SK-N-SH (cell line): ENCODE results near the gene HPS5. TPM values are rescaled to one million over a fixed set of nuclear protein-coding genes. Genes with fewer than 3 reads are reported as not detected.

ENCODE experiments used
- CTCF ChIA-PET: fragments of 300-600, 350-600 bp; formaldehyde crosslinking; extraction: SDS; loops from one replicate; lab custom pipeline; 2021; lab: Yijun Ruan, JAX
- POLR2A ChIA-PET: fragments of 350-600 bp; sonication (Branson Sonifier 250); formaldehyde crosslinking; extraction: SDS; loops from one replicate; lab custom pipeline; 2020; ENCODE audit warnings: antibody characterized with exemption, inconsistent platforms; lab: Yijun Ruan, JAX
- DNase-seq: peaks from one replicate; pipeline ENCODE4 v3.0.0; 2012
- H2AFZ ChIP-seq: fragments of 200-600 bp; sonication (generic); 2 replicates; pipeline ENCODE4 v1.8.1; 2016; ENCODE audit warnings: antibody characterized with exemption, mild to moderate bottlenecking, low read depth
- H3F3A ChIP-seq: fragments of 200-600 bp; sonication (generic); replicated peaks from 2 replicates; pipeline ENCODE3; 2016; ENCODE audit warnings: antibody characterized with exemption, mild to moderate bottlenecking; ENCODE audit not compliant: insufficient read depth
- H3K27ac ChIP-seq, 2 experiments: fragments of 200-500 bp in 1 of 2; fragments of 200-600 bp in 1 of 2; sonication (Bioruptor generic) in 1 of 2; sonication (generic), shearing (Covaris generic) in 1 of 2; 2 replicates each; pipeline versions ENCODE4 v1.5.1 to v1.6.1; 2014 to 2016; ENCODE audit warnings: low read depth in 2 of 2, inconsistent platforms in 1 of 2, low read length in 1 of 2, mild to moderate bottlenecking in 1 of 2, mixed read lengths in 1 of 2
- H3K27me3 ChIP-seq: fragments of 200-600 bp; sonication (generic), shearing (Covaris generic); 2 replicates; pipeline ENCODE4 v1.6.1; 2016; ENCODE audit warnings: mixed run types; ENCODE audit not compliant: insufficient read depth
- H3K36me3 ChIP-seq, 2 experiments: fragments of 200-500 bp in 1 of 2; fragments of 200-600 bp in 1 of 2; sonication (Bioruptor generic) in 1 of 2; sonication (generic) in 1 of 2; replicated peaks in 1 of 2; 2 replicates each; pipeline versions ENCODE3 to v1.5.1; 2014 to 2016; ENCODE audit warnings: low read length in 1 of 2, mild to moderate bottlenecking in 1 of 2; ENCODE audit not compliant: insufficient read depth in 2 of 2, control insufficient read depth in 1 of 2
- H3K4me1 ChIP-seq, 2 experiments: fragments of 200-500 bp in 1 of 2; fragments of 200-600 bp in 1 of 2; sonication (Bioruptor generic) in 1 of 2; sonication (generic), shearing (Covaris generic) in 1 of 2; 2 replicates each; pipeline versions ENCODE4 v1.5.1 to v1.6.1; 2014 to 2016; ENCODE audit warnings: low read depth in 1 of 2, low read length in 1 of 2, mixed run types in 1 of 2; ENCODE audit not compliant: insufficient read depth in 2 of 2, control insufficient read depth in 1 of 2
- H3K4me2 ChIP-seq: fragments of 200-600 bp; sonication (generic), shearing (Covaris generic); 2 replicates; pipeline ENCODE4 v1.6.1; 2017; ENCODE audit warnings: mixed run types
- H3K4me3 ChIP-seq, 2 experiments: fragments of 200-500 bp in 1 of 2; fragments of 200-600 bp in 1 of 2; sonication (Bioruptor generic) in 1 of 2; sonication (generic), shearing (Covaris generic) in 1 of 2; 2 replicates each; pipeline versions ENCODE4 v1.5.1 to v1.8.1; 2014 to 2016; ENCODE audit warnings: low read depth in 2 of 2, inconsistent platforms in 1 of 2, low read length in 1 of 2, mild to moderate bottlenecking in 1 of 2, mixed read lengths in 1 of 2, moderate library complexity in 1 of 2
- H3K79me2 ChIP-seq: fragments of 200-600 bp; sonication (generic); 2 replicates; pipeline ENCODE4 v1.8.1; 2017; ENCODE audit warnings: mild to moderate bottlenecking; ENCODE audit not compliant: insufficient read depth
- H3K9ac ChIP-seq: fragments of 200-600 bp; sonication (generic); 2 replicates; pipeline ENCODE4 v1.6.1; 2017; ENCODE audit warnings: mixed run types
- H3K9me2 ChIP-seq: fragments of 200-600 bp; sonication (generic); 2 replicates; pipeline ENCODE4 v1.6.1; 2017; ENCODE audit warnings: mixed run types
- H3K9me3 ChIP-seq: fragments of 200-600 bp; sonication (generic); 2 replicates; pipeline ENCODE4 v1.6.1; 2017; ENCODE audit warnings: mixed run types, mild to moderate bottlenecking, moderate library complexity
- H4K20me1 ChIP-seq: fragments of 200-600 bp; sonication (generic); 2 replicates; pipeline ENCODE4 v1.6.1; 2017; ENCODE audit warnings: mild to moderate bottlenecking, mixed run types; ENCODE audit not compliant: insufficient read depth
- CHD2 ChIP-seq: fragments of 150-350 bp; IDR thresholded peaks from 2 replicates; pipeline ENCODE4 v1.6.1; 2018; ENCODE audit warnings: low read length; ENCODE audit not compliant: partially characterized antibody
- ELF1 ChIP-seq: IDR thresholded peaks from 2 replicates; pipeline ENCODE4 v1.4.0; 2012
- FOSL2 ChIP-seq: IDR thresholded peaks from 2 replicates; pipeline ENCODE4 v1.4.0; 2012; ENCODE audit warnings: low read depth, mild to moderate bottlenecking, moderate library complexity, borderline replicate concordance
- JUND ChIP-seq: IDR thresholded peaks from 2 replicates; pipeline ENCODE4 v1.4.0; 2012
- MEF2A ChIP-seq: IDR thresholded peaks from 2 replicates; pipeline ENCODE4 v1.4.0; 2012; ENCODE audit warnings: low read depth, borderline replicate concordance
- NFIC ChIP-seq: IDR thresholded peaks from 2 replicates; pipeline ENCODE4 v1.4.0; 2012; ENCODE audit warnings: borderline replicate concordance
- RCOR1 ChIP-seq: fragments of 150-350 bp; IDR thresholded peaks from 2 replicates; pipeline ENCODE4 v1.6.1; 2017; ENCODE audit warnings: antibody characterized with exemption, low read length
- RXRA ChIP-seq: IDR thresholded peaks from 2 replicates; pipeline ENCODE4 v1.4.0; 2012; ENCODE audit warnings: low read depth, mild to moderate bottlenecking, borderline replicate concordance
- SIN3A ChIP-seq: IDR thresholded peaks from 2 replicates; pipeline ENCODE4 v1.6.1; 2012; ENCODE audit warnings: low read depth, mild to moderate bottlenecking, low read length, moderate library complexity, borderline replicate concordance
- TAF1 ChIP-seq: IDR thresholded peaks from 2 replicates; pipeline ENCODE4 v1.6.1; 2012; ENCODE audit warnings: low read depth, mild to moderate bottlenecking, low read length, moderate library complexity, borderline replicate concordance
- TCF12 ChIP-seq: IDR thresholded peaks from 2 replicates; pipeline ENCODE4 v1.4.0; 2012
- WGBS: methylation state at CpG from one replicate; pipeline ENCODE4 v1.1.6; 2017; ENCODE audit warnings: low lambda C conversion rate; 5-methylcytosine and 5-hydroxymethylcytosine counted together
- polyA plus RNA-seq, 3 experiments: library from polyadenylated mRNA; depleted of rRNA; stranded (reverse); fragments of >200 nt; gene quantifications; 2 replicates each; pipeline ENCODE4 v1.2.3, GENCODE V29; 2012
- TF ChIP-seq, protein P1 (sequence below): IDR thresholded peaks from 2 replicates; pipeline ENCODE4 v1.4.0; 2012; ENCODE audit warnings: low read depth, borderline replicate concordance
- TF ChIP-seq, protein P2 (sequence below): IDR thresholded peaks from 2 replicates; pipeline ENCODE4 v1.4.0; 2012; ENCODE audit warnings: low read depth
- TF ChIP-seq, protein P3 (sequence below): IDR thresholded peaks from 2 replicates; pipeline ENCODE4; 2012
- TF ChIP-seq, protein P4 (sequence below): fragments of 150-350 bp; IDR thresholded peaks from 2 replicates; pipeline ENCODE4 v1.6.1; 2016; ENCODE audit warnings: mild to moderate bottlenecking, low read depth, low read length

HPS5 gene
- polyA plus RNA-seq, 1 of the 3 experiments (the other 2 are of a cell fraction): 8.2 TPM

DNA sequence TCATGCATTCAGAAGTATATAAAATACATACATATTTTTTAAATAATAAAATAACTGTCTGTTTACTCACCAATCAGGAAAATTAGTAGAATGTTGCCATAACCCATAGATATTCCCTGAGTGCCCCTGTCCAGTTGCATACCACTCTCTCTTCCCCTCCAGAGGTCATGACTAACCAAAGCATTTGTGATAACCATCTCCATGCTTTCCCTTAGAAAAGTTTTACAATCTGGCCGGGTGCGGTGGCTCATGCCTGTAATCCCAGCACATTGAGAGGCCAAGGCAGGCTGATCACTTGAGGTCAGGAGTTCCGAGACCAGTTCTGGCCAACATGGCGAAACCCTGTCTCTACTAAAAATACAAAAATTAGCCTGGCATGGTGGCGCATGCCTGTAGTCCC lies 39.2 kb upstream of the HPS5 start:
- CTCF ChIA-PET: interaction anchor here (0.6 kb wide), 1 partner anchor 162 kb away, joined by 3 read pairs; no protein-coding TSS in a partner anchor
- Histone ChIP-seq H3K36me3 (peaks cover 69% of the 10 kb centered on the region in 2 experiments), H3K4me1 (peaks cover 0 to 5% of the 10 kb centered on the region in 2 experiments; a peak in 2 of 4 replicates), H3K27me3 (no peaks in the 10 kb centered on the region), H3K27ac (peak overlapping the region in 1 of 2 experiments; percentile 48; a peak in 2 of 4 replicates), H2AFZ (no peak overlapping the region), H3K9ac (no peak overlapping the region), H4K20me1 (no peaks in the 10 kb centered on the region), H3K9me3 (no peaks in the 10 kb centered on the region), H3F3A (peaks cover 14% of the 10 kb centered on the region), H3K4me3 (no peak overlapping the region), H3K4me2 (no peak overlapping the region), H3K79me2 (no peaks in the 10 kb centered on the region), H3K9me2 (no peaks in the 10 kb centered on the region)
- DNase-seq: no peak
- POLR2A ChIA-PET: no interaction called here
- 73% methylated on average over 4 of the region's 5 CpGs for WGBS
- no peak for TF ChIP-seq TAF1
- 0 out of 2 replicates have a peak, but pooled peaks have one; percentile 14 for TF ChIP-seq RXRA
- TF ChIP-seq TCF12: peak; percentile 42; the same call in 1 of the 2 replicates
- 0 out of 2 replicates have a peak, but pooled peaks have one; percentile 12 for TF ChIP-seq JUND
- TF ChIP-seq RCOR1: no peak
- TF ChIP-seq SIN3A: 0 out of 2 replicates have a peak, but pooled peaks have one; percentile 10

DNA sequence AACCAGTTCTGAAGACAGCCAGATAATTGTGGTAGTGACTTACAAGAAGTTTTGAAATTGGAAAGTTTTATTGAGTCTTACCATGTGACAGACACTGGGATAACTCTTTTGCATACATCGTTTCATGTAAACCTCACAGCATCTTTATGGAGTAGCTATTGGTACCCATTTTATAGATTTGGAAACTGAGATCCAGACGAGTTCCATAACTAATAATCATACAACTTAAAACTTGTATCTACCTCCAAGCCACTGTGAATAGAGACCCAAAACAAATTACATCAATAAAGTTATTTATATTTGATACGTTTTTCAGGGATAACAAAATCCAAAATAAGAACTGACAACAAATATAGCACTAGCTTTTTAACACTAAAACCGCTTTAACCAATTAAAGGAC lies 36.7 kb upstream of the HPS5 start:
- POLR2A ChIA-PET: interaction anchor here (1.6 kb wide), 1 partner anchor 36 kb away, joined by 3 read pairs; the partner anchor contains the start of gene LDHA
- 91% methylated on average over 4 of the region's 4 CpGs for WGBS
- TF ChIP-seq JUND: no peak

DNA sequence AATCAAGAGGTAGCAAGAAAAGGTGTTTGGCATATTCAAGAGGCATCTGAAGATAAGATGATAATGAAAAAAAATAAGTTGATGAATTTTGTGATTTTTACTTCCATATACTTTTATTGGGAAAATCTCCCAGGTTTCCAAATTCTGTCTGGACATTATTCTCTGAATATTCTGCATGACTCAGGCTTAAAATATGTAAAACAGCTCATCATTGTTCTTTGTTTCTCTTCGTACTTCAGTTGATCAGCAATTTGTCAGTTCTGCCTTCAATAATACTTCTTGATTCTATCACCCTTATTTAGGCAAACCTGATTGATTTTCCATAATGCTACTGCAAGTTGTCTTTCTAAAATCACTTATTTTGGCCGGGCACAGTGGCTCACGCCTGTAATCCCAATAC lies 30.6 kb upstream of the HPS5 start:
- POLR2A ChIA-PET: no interaction called here
- Histone ChIP-seq H2AFZ (no peak overlapping the region), H3K9me3 (no peaks in the 10 kb centered on the region), H3K4me1 (peaks cover 0 to 12% of the 10 kb centered on the region in 2 experiments; a peak in 1 of 4 replicates), H3K9ac (no peak overlapping the region), H3K27ac (peak overlapping the region in 1 of 2 experiments; percentile 53; a peak in 1 of 4 replicates), H3K27me3 (no peaks in the 10 kb centered on the region), H3K4me3 (no peak overlapping the region), H3K79me2 (0 out of 2 replicates have a peak, but pooled peaks cover 10% of the 10 kb centered on the region), H3K4me2 (no peak overlapping the region), H3K36me3 (peaks cover 31 to 66% of the 10 kb centered on the region in 2 experiments), H3K9me2 (no peaks in the 10 kb centered on the region), H3F3A (peaks cover 24% of the 10 kb centered on the region), H4K20me1 (no peaks in the 10 kb centered on the region)
- WGBS: 66% methylated on average over 3 of the region's 3 CpGs
- DNase-seq: no peak
- TF ChIP-seq MEF2A: no peak
- no peak for TF ChIP-seq CHD2
- TF ChIP-seq, protein P1, sequence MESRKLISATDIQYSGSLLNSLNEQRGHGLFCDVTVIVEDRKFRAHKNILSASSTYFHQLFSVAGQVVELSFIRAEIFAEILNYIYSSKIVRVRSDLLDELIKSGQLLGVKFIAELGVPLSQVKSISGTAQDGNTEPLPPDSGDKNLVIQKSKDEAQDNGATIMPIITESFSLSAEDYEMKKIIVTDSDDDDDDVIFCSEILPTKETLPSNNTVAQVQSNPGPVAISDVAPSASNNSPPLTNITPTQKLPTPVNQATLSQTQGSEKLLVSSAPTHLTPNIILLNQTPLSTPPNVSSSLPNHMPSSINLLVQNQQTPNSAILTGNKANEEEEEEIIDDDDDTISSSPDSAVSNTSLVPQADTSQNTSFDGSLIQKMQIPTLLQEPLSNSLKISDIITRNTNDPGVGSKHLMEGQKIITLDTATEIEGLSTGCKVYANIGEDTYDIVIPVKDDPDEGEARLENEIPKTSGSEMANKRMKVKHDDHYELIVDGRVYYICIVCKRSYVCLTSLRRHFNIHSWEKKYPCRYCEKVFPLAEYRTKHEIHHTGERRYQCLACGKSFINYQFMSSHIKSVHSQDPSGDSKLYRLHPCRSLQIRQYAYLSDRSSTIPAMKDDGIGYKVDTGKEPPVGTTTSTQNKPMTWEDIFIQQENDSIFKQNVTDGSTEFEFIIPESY: no peak
- TF ChIP-seq FOSL2: peak; percentile 48; the same call in 1 of the 2 replicates
- TF ChIP-seq, protein P2, sequence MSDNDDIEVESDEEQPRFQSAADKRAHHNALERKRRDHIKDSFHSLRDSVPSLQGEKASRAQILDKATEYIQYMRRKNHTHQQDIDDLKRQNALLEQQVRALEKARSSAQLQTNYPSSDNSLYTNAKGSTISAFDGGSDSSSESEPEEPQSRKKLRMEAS: no peak
- TF ChIP-seq JUND: peak; percentile 60
- TF ChIP-seq ELF1: no peak
- TF ChIP-seq NFIC: no peak
- TF ChIP-seq, protein P3, sequence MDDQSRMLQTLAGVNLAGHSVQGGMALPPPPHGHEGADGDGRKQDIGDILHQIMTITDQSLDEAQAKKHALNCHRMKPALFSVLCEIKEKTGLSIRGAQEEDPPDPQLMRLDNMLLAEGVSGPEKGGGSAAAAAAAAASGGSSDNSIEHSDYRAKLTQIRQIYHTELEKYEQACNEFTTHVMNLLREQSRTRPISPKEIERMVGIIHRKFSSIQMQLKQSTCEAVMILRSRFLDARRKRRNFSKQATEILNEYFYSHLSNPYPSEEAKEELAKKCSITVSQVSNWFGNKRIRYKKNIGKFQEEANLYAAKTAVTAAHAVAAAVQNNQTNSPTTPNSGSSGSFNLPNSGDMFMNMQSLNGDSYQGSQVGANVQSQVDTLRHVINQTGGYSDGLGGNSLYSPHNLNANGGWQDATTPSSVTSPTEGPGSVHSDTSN: 0 out of 2 replicates have a peak, but pooled peaks have one; percentile 27
- TF ChIP-seq, protein P4, sequence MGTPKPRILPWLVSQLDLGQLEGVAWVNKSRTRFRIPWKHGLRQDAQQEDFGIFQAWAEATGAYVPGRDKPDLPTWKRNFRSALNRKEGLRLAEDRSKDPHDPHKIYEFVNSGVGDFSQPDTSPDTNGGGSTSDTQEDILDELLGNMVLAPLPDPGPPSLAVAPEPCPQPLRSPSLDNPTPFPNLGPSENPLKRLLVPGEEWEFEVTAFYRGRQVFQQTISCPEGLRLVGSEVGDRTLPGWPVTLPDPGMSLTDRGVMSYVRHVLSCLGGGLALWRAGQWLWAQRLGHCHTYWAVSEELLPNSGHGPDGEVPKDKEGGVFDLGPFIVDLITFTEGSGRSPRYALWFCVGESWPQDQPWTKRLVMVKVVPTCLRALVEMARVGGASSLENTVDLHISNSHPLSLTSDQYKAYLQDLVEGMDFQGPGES: no peak
- CTCF ChIA-PET: interaction anchor here (1.2 to 1.3 kb wide), 2 partner anchors 13 to 187 kb away, joined by 3 read pairs; no protein-coding TSS in a partner anchor

More for the DNA sequence above, 36.7 kb upstream of the HPS5 start:
- Histone ChIP-seq H3K9ac (no peak overlapping the region), H3F3A (peaks cover 9% of the 10 kb centered on the region), H3K79me2 (no peaks in the 10 kb centered on the region), H3K4me1 (no peaks in the 10 kb centered on the region), H4K20me1 (no peaks in the 10 kb centered on the region), H3K36me3 (peaks cover 57 to 60% of the 10 kb centered on the region in 2 experiments), H3K27me3 (no peaks in the 10 kb centered on the region), H3K4me2 (no peak overlapping the region), H3K9me3 (no peaks in the 10 kb centered on the region), H3K9me2 (no peaks in the 10 kb centered on the region), H3K4me3 (no peak overlapping the region), H3K27ac (no peak overlapping the region), H2AFZ (no peak overlapping the region)
- CTCF ChIA-PET: no interaction called here
- no peak for DNase-seq
